ENCODE data around the gene CHRNE. TPM values are rescaled to one million over a fixed set of nuclear protein-coding genes. Genes with fewer than 3 reads are reported as not detected.
A peak's percentile ranks its signal among the peaks of the same experiment; 100 is the strongest.

The CHRNE gene
- total and polyA plus RNA-seq, 2 of the 13 experiments (the other 11 are each of a cell fraction or from before 2014, with no cell fraction given): 0.53 to 0.59 TPM

DNA sequence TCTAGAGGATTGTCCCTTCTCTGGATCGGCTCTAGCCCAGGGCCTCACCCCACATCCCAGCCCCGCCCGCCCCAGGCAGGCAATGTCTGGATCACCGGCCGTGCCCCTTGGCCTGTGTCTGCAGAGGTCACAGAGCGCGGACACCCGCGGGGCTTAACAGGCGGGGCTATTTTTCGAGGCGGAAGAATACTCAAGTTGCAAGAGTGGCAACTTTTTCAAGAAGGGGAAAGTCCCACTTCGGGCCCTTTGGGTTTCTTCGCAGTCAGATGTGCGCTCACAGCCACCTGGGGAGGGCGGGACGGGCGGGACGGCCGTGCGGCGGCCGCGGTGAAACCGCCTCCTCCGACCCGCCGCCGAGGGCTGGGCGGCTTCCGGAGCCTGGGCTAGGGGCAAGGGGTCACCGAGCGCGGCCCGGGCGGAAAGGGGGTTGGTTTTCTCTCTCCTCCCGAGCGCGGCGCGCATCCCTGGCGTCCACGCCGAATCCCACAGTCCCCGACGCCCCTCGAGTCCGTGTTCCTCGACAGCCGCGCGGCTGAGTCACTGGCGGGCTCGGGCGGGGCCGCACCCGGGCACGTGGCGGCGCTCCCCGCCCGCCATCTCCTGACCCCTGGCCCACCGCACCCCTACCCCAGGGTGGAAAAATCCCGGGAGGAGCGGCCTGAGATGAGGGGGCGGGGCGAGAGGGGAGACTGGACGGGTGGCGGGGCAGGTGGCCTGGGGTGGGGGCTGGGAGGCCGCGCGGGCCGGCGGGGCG is 46.6 kb upstream of the CHRNE start (continued):
- no peak for TF ChIP-seq ATAD3A (CRISPR knock-in tag; IDR thresholded peaks at IDR 0.05)
- TF ChIP-seq POGZ (CRISPR knock-in tag; IDR thresholded peaks at IDR 0.05): no peak
- no peak for TF ChIP-seq ZNF431 (CRISPR knock-in tag; IDR thresholded peaks at IDR 0.05; ENCODE audit: borderline replicate concordance, low read depth)
- TF ChIP-seq, protein P1, sequence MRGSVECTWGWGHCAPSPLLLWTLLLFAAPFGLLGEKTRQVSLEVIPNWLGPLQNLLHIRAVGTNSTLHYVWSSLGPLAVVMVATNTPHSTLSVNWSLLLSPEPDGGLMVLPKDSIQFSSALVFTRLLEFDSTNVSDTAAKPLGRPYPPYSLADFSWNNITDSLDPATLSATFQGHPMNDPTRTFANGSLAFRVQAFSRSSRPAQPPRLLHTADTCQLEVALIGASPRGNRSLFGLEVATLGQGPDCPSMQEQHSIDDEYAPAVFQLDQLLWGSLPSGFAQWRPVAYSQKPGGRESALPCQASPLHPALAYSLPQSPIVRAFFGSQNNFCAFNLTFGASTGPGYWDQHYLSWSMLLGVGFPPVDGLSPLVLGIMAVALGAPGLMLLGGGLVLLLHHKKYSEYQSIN (CRISPR knock-in tag; IDR thresholded peaks at IDR 0.05; ENCODE audit: borderline replicate concordance): no peak
- TF ChIP-seq TGIF2 (CRISPR knock-in tag; IDR thresholded peaks at IDR 0.05): peak; percentile 51; the same call in 1 of the 2 replicates
- no peak for TF ChIP-seq ZMYM3 (CRISPR knock-in tag; IDR thresholded peaks at IDR 0.05)
- no peak for TF ChIP-seq SYNCRIP (IDR thresholded peaks at IDR 0.05; ENCODE audit: insufficient read depth, low read depth, low read length)
- no peak for TF ChIP-seq SP1 (IDR thresholded peaks at IDR 0.05)
- TF ChIP-seq SP1 (CRISPR knock-in tag; IDR thresholded peaks at IDR 0.05): no peak
- TF ChIP-seq EHMT2 (IDR thresholded peaks at IDR 0.05; ENCODE audit: borderline replicate concordance, low read depth, low read length): no peak
- TF ChIP-seq SMAD1 (CRISPR knock-in tag; IDR thresholded peaks at IDR 0.05; ENCODE audit: borderline replicate concordance, low read depth): peak; percentile 58; the same call in 1 of the 2 replicates
- TF ChIP-seq, protein P2, sequence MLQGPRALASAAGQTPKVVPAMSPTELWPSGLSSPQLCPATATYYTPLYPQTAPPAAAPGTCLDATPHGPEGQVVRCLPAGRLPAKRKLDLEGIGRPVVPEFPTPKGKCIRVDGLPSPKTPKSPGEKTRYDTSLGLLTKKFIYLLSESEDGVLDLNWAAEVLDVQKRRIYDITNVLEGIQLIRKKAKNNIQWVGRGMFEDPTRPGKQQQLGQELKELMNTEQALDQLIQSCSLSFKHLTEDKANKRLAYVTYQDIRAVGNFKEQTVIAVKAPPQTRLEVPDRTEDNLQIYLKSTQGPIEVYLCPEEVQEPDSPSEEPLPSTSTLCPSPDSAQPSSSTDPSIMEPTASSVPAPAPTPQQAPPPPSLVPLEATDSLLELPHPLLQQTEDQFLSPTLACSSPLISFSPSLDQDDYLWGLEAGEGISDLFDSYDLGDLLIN (CRISPR knock-in tag; IDR thresholded peaks at IDR 0.05; ENCODE audit: borderline replicate concordance): peak; percentile 58; the same call in 1 of the 2 replicates
- TF ChIP-seq KDM6A (CRISPR knock-in tag; IDR thresholded peaks at IDR 0.05; ENCODE audit: low read depth): 0 out of 2 replicates have a peak, but pooled peaks have one; percentile 6
- no peak for TF ChIP-seq PRMT3 (CRISPR knock-in tag; IDR thresholded peaks at IDR 0.05; ENCODE audit: borderline replicate concordance, low read depth)
- TF ChIP-seq PLRG1 (conservative IDR thresholded peaks at IDR 0.05): no peak
- TF ChIP-seq JDP2 (CRISPR knock-in tag; IDR thresholded peaks at IDR 0.05; ENCODE audit: borderline replicate concordance): no peak; the same call in 1 of the 2 replicates
- TF ChIP-seq, protein P3, sequence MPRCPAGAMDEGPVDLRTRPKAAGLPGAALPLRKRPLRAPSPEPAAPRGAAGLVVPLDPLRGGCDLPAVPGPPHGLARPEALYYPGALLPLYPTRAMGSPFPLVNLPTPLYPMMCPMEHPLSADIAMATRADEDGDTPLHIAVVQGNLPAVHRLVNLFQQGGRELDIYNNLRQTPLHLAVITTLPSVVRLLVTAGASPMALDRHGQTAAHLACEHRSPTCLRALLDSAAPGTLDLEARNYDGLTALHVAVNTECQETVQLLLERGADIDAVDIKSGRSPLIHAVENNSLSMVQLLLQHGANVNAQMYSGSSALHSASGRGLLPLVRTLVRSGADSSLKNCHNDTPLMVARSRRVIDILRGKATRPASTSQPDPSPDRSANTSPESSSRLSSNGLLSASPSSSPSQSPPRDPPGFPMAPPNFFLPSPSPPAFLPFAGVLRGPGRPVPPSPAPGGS (CRISPR knock-in tag; IDR thresholded peaks at IDR 0.05): 0 out of 2 replicates have a peak, but pooled peaks have one; percentile 27
- TF ChIP-seq ZNF562 (CRISPR knock-in tag; IDR thresholded peaks at IDR 0.05; ENCODE audit: borderline replicate concordance): no peak
- TF ChIP-seq, protein P4, sequence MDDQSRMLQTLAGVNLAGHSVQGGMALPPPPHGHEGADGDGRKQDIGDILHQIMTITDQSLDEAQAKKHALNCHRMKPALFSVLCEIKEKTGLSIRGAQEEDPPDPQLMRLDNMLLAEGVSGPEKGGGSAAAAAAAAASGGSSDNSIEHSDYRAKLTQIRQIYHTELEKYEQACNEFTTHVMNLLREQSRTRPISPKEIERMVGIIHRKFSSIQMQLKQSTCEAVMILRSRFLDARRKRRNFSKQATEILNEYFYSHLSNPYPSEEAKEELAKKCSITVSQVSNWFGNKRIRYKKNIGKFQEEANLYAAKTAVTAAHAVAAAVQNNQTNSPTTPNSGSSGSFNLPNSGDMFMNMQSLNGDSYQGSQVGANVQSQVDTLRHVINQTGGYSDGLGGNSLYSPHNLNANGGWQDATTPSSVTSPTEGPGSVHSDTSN (CRISPR knock-in tag; IDR thresholded peaks at IDR 0.05; ENCODE audit: borderline replicate concordance): no peak
- TF ChIP-seq ZNF34 (CRISPR knock-in tag; IDR thresholded peaks at IDR 0.05; ENCODE audit: borderline replicate concordance): no peak
